ENCODE results near the gene ACSM2A.
"Not testable (repeated sequence)": the region's sequence is repeated elsewhere in the genome, so short reads cannot be mapped to it uniquely, and the experiment has no call there.

DNA sequence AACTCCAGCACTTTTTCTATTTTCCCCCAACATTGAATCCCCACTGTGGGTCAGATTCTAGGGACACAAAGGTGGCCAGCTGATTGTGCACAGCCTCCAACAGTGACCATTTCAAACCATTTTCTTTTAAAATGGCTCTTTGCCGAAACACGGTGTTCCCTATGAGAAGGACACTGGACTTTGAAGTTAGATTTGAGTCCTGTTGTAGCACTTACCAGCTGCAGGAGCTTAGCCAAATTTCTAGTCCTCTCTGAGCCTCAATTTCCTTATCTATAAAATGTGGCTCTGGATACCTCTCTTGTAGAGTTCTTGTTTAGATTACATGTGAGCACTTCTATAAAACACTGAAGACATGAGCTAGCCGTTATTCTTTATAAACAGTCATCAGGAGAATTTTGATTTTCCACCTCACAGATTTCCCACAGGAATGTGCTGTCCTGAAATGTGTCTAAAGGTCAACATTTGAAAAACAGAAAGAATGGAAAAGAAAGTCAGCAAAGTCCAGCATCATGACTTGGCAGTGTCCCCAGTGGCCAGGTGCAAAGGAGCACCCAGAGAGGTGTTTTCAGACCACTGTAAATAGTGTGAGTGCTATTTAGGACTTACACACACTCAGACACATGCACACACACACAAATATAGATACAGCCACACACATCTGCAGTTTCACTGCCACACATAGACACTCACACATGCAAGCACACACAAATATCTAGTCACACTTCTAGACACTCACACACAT, 4.5 kb upstream of the ACSM2A start:
- TF ChIP-seq POLR2AphosphoS5, POLR2A (IDR thresholded peaks at IDR 0.05; ENCODE audit: low read depth, low read length): not testable (repeated sequence)

Measured in GM12892 (cell line).